ENCODE measurements around the gene ZNF662. TPM values are rescaled to one million over a fixed set of nuclear protein-coding genes. Genes with fewer than 3 reads are reported as not detected.

Gene ZNF662
- total and polyA plus RNA-seq, 2 of the 8 experiments (the other 6 are each of a cell fraction or from before 2014, with no cell fraction given): 0.03 TPM; not detected in 1

DNA sequence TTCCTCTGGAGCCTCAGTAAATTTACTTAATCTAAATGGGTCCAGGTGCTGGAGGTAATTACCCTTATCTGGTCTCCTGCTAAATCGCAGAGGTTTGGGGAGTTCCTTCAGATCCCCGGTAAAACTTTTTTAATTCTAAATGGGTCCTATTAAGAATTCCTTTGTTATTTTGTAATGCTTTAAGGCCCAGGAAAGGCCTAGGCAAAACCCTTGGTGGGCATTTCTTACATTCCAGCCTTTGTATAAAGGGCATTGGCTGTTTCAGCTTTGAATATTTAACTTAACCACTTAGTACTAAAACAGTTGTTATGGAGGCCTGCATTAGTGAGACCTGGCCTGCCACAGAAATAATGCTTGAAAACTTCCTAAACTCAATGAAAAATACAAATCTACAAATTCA is 14.9 kb upstream of the ZNF662 start:
- CTCF ChIA-PET (ENCODE audit: partially characterized antibody): interaction anchor here (1.0 to 3.5 kb wide), 3 partner anchors 9 to 295 kb away, joined by 3 to 14 read pairs (median 3); no protein-coding TSS in a partner anchor
- H3K4me2 ChIP-seq (ENCODE audit: insufficient read depth in 1 of 2, low read depth in 2 of 2, low read length in 2 of 2): peak overlapping the region in 1 of 2 experiments; percentile 26; a peak in 1 of 4 replicates
- H4K91ac ChIP-seq (replicated peaks; ENCODE audit: insufficient read length, low read length): no peak overlapping the region
- H3K14ac ChIP-seq (ENCODE audit: insufficient read length): no peak overlapping the region
- H3K27me3 ChIP-seq (replicated peaks in 1 of 4; ENCODE audit: control insufficient read depth in 3 of 4, extremely low read depth in 1 of 4, insufficient read depth in 3 of 4, low read length in 3 of 4): no peaks in the 10 kb centered on the region
- peak overlapping the region; percentile 67 for H3K27ac ChIP-seq (ENCODE audit: low read depth, low read length)
- H3K4me3 ChIP-seq (ENCODE audit: extremely low read depth in 1 of 4, insufficient read depth in 2 of 4, low read depth in 3 of 4, low read length in 4 of 4): peak overlapping the region in 1 of 4 experiments; percentile 1; a peak in 1 of 8 replicates
- H3K79me1 ChIP-seq (ENCODE audit: low read depth, low read length): no peaks in the 10 kb centered on the region
- no peaks in the 10 kb centered on the region for H3K79me2 ChIP-seq (ENCODE audit: control insufficient read depth in 1 of 2, insufficient read depth in 2 of 2, low read length in 2 of 2)
- POLR2A ChIA-PET (ENCODE audit: partially characterized antibody): interaction anchor here (1.3 kb wide), 1 partner anchor 10 kb away, joined by 5 read pairs; no protein-coding TSS in a partner anchor
- H3K4ac ChIP-seq (replicated peaks; ENCODE audit: insufficient read length, low read depth, low read length): no peak overlapping the region
- H2BK120ac ChIP-seq (replicated peaks; ENCODE audit: low read depth, low read length): no peak overlapping the region
- peak in 1 of 2 experiments; percentile 33 for DNase-seq (ENCODE audit: low read depth in 1 of 2, low spot score in 2 of 2)
- peaks cover 0 to 15% (median 5%) of the 10 kb centered on the region in 4 experiments; a peak in 5 of 7 replicates for H3K4me1 ChIP-seq (replicated peaks in 1 of 4; ENCODE audit: control insufficient read depth in 3 of 4, insufficient read depth in 4 of 4, low read length in 3 of 4)
- H3K36me3 ChIP-seq (ENCODE audit: control insufficient read depth in 2 of 4, insufficient read depth in 4 of 4, low read length in 3 of 4): no peaks in the 10 kb centered on the region; a peak in 1 of 8 replicates
- no peak overlapping the region for H2AFZ ChIP-seq (ENCODE audit: low read length)
- FAIRE-seq: peak; percentile 13
- H3K56ac ChIP-seq (replicated peaks; ENCODE audit: insufficient read length, low read depth, low read length): no peak overlapping the region
- no peak overlapping the region for H3K23ac ChIP-seq (ENCODE audit: insufficient read length)
- H3K18ac ChIP-seq (ENCODE audit: extremely low read depth, low read length): no peak overlapping the region
- no peaks in the 10 kb centered on the region for H4K20me1 ChIP-seq (replicated peaks in 1 of 2; ENCODE audit: control insufficient read depth in 1 of 2, insufficient read depth in 2 of 2, low read length in 2 of 2)
- no peak overlapping the region for H2AK5ac ChIP-seq (ENCODE audit: low read depth, low read length)
- peak overlapping the region; percentile 96 for H4K5ac ChIP-seq (ENCODE audit: insufficient read length, low read depth, low read length)
- H2BK15ac ChIP-seq (ENCODE audit: low read length): no peak overlapping the region
- H3K23me2 ChIP-seq (ENCODE audit: low read depth, low read length): no peaks in the 10 kb centered on the region
- H3K9ac ChIP-seq (replicated peaks in 1 of 4; ENCODE audit: extremely low read depth in 1 of 4, low read depth in 3 of 4, low read length in 3 of 4): no peak overlapping the region
- H2BK20ac ChIP-seq (ENCODE audit: low read length): no peak overlapping the region
- no peak overlapping the region for H2BK5ac ChIP-seq (ENCODE audit: low read depth, low read length)
- H2BK12ac ChIP-seq (ENCODE audit: low read depth, low read length): no peak overlapping the region
- H3K9me3 ChIP-seq (ENCODE audit: insufficient read depth in 2 of 2, low read depth in 1 of 2, low read length in 1 of 2): no peaks in the 10 kb centered on the region
- H4K8ac ChIP-seq (ENCODE audit: extremely low read depth, insufficient read depth, low read length): no peak overlapping the region
- 0% methylated on average over 2 of the region's 2 CpGs; no CpG with 5 or more reads in 1 of the 2 experiments for WGBS, 2 experiments (ENCODE audit: extremely low coverage in 1 of 2, insufficient coverage in 1 of 2, insufficient read length in 1 of 2, insufficient replicate concordance in 2 of 2, low coverage in 1 of 2, low lambda C conversion rate in 2 of 2, missing lambda C conversion rate in 1 of 2)
- TF ChIP-seq BCL11A (IDR thresholded peaks at IDR 0.05; ENCODE audit: low read depth in 2 of 2, low read length in 2 of 2): no peak
- no peak for TF ChIP-seq TAF7 (optimal IDR thresholded peaks at IDR 0.05; ENCODE audit: borderline replicate concordance, low read depth, low read length)
- no peak for TF ChIP-seq ZNF274 (IDR thresholded peaks at IDR 0.05; ENCODE audit: borderline replicate concordance, extremely low read depth, low read length)
